ENCODE results near the gene TMC1. TPM values are rescaled to one million over a fixed set of nuclear protein-coding genes. Genes with fewer than 3 reads are reported as not detected.

TMC1 gene
- total RNA-seq, 1 donor from 2014 or later = not detected

DNA sequence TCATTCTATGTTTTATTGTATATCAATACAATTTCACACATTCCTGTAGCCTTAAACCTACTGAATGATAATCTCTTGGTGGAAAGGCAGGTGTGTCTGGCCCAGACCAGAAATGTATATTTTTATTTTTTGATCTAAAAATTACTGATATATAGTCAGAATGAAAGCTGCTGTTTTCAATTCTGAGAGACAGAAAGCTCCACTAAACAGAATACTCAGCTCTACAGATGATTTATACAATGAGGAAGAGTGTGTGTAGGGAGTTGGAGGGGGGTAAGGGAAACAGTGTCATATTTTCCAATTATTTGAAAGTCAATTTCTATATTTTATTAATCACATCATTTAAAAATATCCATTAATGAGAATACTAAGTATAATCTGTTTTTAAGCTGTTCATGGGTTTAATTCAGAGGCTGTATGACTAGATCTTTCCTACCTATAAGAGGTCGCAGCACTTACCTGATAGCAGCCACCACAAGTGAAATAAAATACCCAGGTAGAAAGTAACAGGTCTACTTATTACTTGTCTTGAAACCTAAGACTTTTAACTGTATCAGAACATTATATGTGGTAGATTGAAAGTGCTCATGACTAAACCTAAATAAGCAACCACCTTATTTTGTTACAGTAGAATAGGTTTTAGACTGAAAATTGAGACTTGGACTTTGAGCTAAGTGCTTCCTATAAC is 183.4 kb downstream of the TMC1 start:
- Mint-ChIP-seq H3K9me3 (peaks cover 9% of the 10 kb centered on the region), H3K36me3 (no peaks in the 10 kb centered on the region), H3K4me3 (no peak overlapping the region), H3K27me3 (ENCODE audit: low read depth) (no peaks in the 10 kb centered on the region), H3K4me1 (no peaks in the 10 kb centered on the region), H3K27ac (no peak overlapping the region)
- no peak for DNase-seq (ENCODE audit: low spot score in 2 of 2, unreplicated experiment in 2 of 2)
- no peak for TF ChIP-seq CTCF (IDR thresholded peaks at IDR 0.05; ENCODE audit: unreplicated experiment)

- no peaks in the 10 kb centered on the region for H3K4me1 Mint-ChIP-seq
- no peaks in the 10 kb centered on the region for H3K27me3 Mint-ChIP-seq (ENCODE audit: low read depth)
- H3K4me3 Mint-ChIP-seq = no peak overlapping the region
- peaks cover 28% of the 10 kb centered on the region for H3K9me3 Mint-ChIP-seq
- no peak for TF ChIP-seq CTCF (IDR thresholded peaks at IDR 0.05; ENCODE audit: unreplicated experiment)
- DNase-seq (ENCODE audit: low spot score in 2 of 2, unreplicated experiment in 2 of 2) = no peak
- H3K36me3 Mint-ChIP-seq = no peaks in the 10 kb centered on the region
- no peak overlapping the region for H3K27ac Mint-ChIP-seq
These were observed 197.1 kb downstream of the TMC1 start for GRCh38 chr9:72718503-72718902.

DNA sequence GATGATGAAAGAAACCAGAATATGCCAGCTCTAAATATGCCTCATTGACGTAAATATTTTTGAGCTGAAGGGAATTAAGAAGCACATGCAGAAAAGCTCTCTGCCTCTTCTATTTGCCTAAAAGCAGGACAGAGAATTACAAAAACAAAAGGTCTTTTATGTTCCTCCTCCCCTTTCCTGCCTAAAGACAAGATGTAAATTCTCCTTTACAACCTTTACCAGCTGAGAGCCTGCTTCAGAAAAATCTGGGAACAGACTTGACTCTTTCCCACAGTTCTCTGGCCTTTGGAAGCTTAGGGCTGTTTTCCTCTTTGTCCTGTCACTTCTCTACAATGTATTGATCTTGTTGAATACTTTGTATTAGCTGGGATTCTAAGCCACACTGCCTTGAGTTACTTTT is 199.7 kb downstream of the TMC1 start:
- Mint-ChIP-seq H3K9me3 (peaks cover 13% of the 10 kb centered on the region), H3K4me3 (no peak overlapping the region), H3K4me1 (no peaks in the 10 kb centered on the region), H3K27ac (no peak overlapping the region), H3K27me3 (ENCODE audit: low read depth) (no peaks in the 10 kb centered on the region), H3K36me3 (no peaks in the 10 kb centered on the region)
- DNase-seq (ENCODE audit: low spot score in 2 of 2, unreplicated experiment in 2 of 2) = no peak
- TF ChIP-seq CTCF (IDR thresholded peaks at IDR 0.05; ENCODE audit: unreplicated experiment) = no peak

- no peak overlapping the region for H3K27ac Mint-ChIP-seq
These were observed 205.5 kb downstream of the TMC1 start for GRCh38 chr9:72726947-72727346.

GRCh38 chr9:72728031-72728770 is 206.8 kb downstream of the TMC1 start:
- no peak overlapping the region for H3K27ac Mint-ChIP-seq
- peaks cover 5% of the 10 kb centered on the region for H3K4me1 Mint-ChIP-seq
- no peaks in the 10 kb centered on the region for H3K36me3 Mint-ChIP-seq
- H3K4me3 Mint-ChIP-seq = no peak overlapping the region
- no peak for DNase-seq (ENCODE audit: low spot score in 2 of 2, unreplicated experiment in 2 of 2)
- no peak for TF ChIP-seq CTCF (IDR thresholded peaks at IDR 0.05; ENCODE audit: unreplicated experiment)
- peaks cover 4% of the 10 kb centered on the region for H3K9me3 Mint-ChIP-seq
- no peaks in the 10 kb centered on the region for H3K27me3 Mint-ChIP-seq (ENCODE audit: low read depth)

More at GRCh38 chr9:72726947-72727346, 205.5 kb downstream of the TMC1 start:
- no peak for TF ChIP-seq CTCF (IDR thresholded peaks at IDR 0.05; ENCODE audit: unreplicated experiment)
- Mint-ChIP-seq H3K4me1 (peaks cover 5% of the 10 kb centered on the region), H3K4me3 (no peak overlapping the region), H3K9me3 (peaks cover 13% of the 10 kb centered on the region), H3K36me3 (no peaks in the 10 kb centered on the region), H3K27me3 (ENCODE audit: low read depth) (no peaks in the 10 kb centered on the region)
- no peak for DNase-seq (ENCODE audit: low spot score in 2 of 2, unreplicated experiment in 2 of 2)
